PFSK-1 (cell line): ENCODE data around the gene TARBP1.

Experiments
- POLR2AphosphoS5 ChIP-seq: IDR thresholded peaks from 2 replicates; pipeline ENCODE4 v1.6.1; 2012; ENCODE audit warnings: low read depth, mild to moderate bottlenecking, control low read depth, low read length, moderate library complexity
- REST ChIP-seq, 2 experiments: IDR thresholded peaks; 2 replicates each; pipeline versions ENCODE4 v1.6.1 to v1.8.0; 2011 to 2012; ENCODE audit warnings: low read depth in 2 of 2, low read length in 2 of 2, control low read depth in 1 of 2, inconsistent platforms in 1 of 2, mild to moderate bottlenecking in 1 of 2, moderate library complexity in 1 of 2; ENCODE audit not compliant: insufficient read depth in 1 of 2

- TF ChIP-seq POLR2AphosphoS5 (no peak), REST (IDR thresholded peaks at IDR 0.05; ENCODE audit: insufficient read depth in 1 of 2, low read depth in 2 of 2, low read length in 2 of 2) (no peak)
Measured at GRCh38 chr1:234429434-234429806, 49.6 kb downstream of the TARBP1 start.
